HEK293T (cell line): ENCODE data around the gene DDOST.

ENCODE experiments used
- ARNT ChIP-seq: fragments of 450-650 bp; IDR thresholded peaks from 2 replicates; pipeline ENCODE4 v1.6.1; 2017; ENCODE audit warnings: mild to moderate bottlenecking
- FOXA1 ChIP-seq: fragments of 450-650 bp; IDR thresholded peaks from 2 replicates; pipeline ENCODE4 v1.6.1; 2016; ENCODE audit warnings: mild to moderate bottlenecking
- FOXK2 ChIP-seq: fragments of 450-650 bp; IDR thresholded peaks from 2 replicates; pipeline ENCODE4 v1.6.1; 2016; ENCODE audit warnings: mild to moderate bottlenecking
- HDGF ChIP-seq: fragments of 450-650 bp; IDR thresholded peaks from 2 replicates; pipeline ENCODE4 v1.6.1; 2017; ENCODE audit warnings: antibody characterized with exemption, borderline replicate concordance
- LEF1 ChIP-seq: fragments of 450-650 bp; IDR thresholded peaks from 2 replicates; pipeline ENCODE4 v1.6.1; 2017; ENCODE audit warnings: mild to moderate bottlenecking, borderline replicate concordance
- SP1 ChIP-seq: fragments of 450-650 bp; IDR thresholded peaks from 2 replicates; pipeline ENCODE4 v1.6.1; 2017
- SUZ12 ChIP-seq: fragments of 450-650 bp; IDR thresholded peaks from 2 replicates; pipeline ENCODE4 v1.6.1; 2016; ENCODE audit warnings: mild to moderate bottlenecking
- TF ChIP-seq, protein P1 (sequence below): fragments of 450-650 bp; IDR thresholded peaks from 2 replicates; pipeline ENCODE4 v1.6.1; 2016

DNA sequence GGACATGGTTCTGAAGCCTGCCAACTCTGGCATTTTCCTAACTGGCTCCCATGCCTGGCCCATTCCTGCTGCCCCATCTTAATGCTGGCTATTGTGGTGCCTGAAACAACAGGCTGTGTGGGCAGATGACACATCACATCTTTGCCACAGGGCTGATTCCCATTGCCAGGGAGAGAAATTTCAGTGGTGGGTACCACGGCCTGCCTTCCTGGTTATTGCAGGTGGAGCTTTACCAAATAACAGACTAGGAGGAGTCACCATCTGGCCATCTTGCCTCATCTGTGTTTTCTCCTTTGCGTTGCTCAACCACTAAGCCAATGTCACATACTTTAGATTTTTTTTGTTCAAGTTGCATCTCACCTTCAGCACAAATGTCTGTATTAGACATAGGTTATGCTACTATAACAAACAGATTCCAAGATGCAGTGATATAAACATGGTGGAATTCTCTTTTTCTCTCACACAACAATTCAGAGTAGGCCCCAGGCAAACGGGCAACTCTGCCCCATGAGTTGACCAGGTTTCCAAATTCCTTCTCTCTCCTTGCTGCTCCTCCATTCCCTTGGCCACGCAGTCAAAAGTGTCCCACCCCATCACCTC, 58.2 kb downstream of the DDOST start:
- TF ChIP-seq FOXA1: no peak
- TF ChIP-seq SP1: no peak
- TF ChIP-seq ARNT: no peak
- TF ChIP-seq, protein P1, sequence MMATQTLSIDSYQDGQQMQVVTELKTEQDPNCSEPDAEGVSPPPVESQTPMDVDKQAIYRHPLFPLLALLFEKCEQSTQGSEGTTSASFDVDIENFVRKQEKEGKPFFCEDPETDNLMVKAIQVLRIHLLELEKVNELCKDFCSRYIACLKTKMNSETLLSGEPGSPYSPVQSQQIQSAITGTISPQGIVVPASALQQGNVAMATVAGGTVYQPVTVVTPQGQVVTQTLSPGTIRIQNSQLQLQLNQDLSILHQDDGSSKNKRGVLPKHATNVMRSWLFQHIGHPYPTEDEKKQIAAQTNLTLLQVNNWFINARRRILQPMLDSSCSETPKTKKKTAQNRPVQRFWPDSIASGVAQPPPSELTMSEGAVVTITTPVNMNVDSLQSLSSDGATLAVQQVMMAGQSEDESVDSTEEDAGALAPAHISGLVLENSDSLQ: no peak
- no peak for TF ChIP-seq SUZ12
- no peak for TF ChIP-seq LEF1
- no peak for TF ChIP-seq FOXK2
- TF ChIP-seq HDGF: no peak
